IPS-NIHi11 (cell line): Measurements from ENCODE around the gene CPLX4.
"Not testable (repeated sequence)": the region's sequence is repeated elsewhere in the genome, so short reads cannot be mapped to it uniquely, and the experiment has no call there.

Experiments used
- DNase-seq: peaks from one replicate; pipeline ENCODE4 v3.0.0; 2012; ENCODE audit warnings: mixed read lengths, low spot score

Gene CPLX4

GRCh38 chr18:59269563-59270119, 48.8 kb downstream of the CPLX4 start:
- no peak for DNase-seq

GRCh38 chr18:59268721-59269562, 49.5 kb downstream of the CPLX4 start:
- DNase-seq, result peak; percentile 92

DNA sequence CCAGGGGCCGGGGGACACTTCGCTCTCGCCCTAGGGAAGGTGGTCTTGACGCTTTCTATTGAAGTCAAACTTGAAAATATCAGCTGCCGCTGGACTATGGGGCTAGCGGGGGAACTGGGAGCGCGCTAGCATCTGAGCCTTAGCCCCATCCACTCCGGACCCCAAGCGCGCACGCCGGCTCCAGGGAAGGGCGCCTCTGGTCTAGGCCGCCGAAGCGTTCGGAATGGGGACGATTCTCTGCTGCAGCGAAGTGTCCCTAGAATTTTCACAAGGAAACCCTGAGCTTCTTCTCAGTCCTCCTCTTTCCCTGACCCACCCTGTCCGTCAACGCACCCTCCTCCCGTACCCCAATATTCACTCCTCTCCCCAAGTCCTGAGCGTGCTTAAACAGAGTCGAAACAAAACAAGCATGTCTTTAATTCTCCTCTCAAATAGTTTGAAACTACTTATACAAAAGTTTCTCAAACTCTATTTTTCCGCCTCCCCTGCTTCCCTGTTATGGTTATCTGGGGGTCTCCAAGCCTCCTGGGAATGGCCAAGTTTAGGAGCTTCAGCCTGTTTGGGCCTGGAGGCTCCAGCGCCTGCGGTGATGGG, 50.2 kb downstream of the CPLX4 start:
- no peak for DNase-seq

DNA sequence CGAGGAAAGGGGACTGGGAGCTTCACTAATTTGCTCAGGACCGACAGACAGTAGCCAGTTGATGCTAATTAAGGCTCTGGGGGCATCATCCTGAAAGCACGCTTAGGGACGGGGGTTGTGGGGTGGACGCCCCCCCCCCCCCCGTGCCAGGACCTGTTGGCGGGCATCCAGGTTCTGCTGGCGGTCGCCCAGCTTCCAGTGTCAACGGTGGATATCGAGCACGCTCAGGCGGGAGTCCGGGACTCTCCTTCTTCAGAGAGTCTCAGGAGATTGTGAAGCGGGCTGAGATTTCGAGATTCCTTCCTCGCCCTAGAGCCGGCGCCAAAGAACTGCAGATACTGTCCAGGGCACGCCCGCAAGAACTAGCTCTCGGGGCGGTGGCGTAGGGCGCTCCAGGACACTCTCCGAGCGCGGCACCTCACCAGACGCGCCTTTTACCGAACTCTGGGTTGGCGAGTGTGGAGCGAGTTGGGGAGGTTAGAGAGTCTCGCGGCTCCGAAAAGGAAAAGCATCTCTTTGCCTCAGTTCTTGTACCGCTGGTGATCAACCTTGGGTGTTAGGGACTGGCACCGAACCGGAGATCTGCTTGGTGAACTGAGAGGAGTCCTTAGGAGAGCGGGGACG, 50.8 kb downstream of the CPLX4 start:
- no peak for DNase-seq

DNA sequence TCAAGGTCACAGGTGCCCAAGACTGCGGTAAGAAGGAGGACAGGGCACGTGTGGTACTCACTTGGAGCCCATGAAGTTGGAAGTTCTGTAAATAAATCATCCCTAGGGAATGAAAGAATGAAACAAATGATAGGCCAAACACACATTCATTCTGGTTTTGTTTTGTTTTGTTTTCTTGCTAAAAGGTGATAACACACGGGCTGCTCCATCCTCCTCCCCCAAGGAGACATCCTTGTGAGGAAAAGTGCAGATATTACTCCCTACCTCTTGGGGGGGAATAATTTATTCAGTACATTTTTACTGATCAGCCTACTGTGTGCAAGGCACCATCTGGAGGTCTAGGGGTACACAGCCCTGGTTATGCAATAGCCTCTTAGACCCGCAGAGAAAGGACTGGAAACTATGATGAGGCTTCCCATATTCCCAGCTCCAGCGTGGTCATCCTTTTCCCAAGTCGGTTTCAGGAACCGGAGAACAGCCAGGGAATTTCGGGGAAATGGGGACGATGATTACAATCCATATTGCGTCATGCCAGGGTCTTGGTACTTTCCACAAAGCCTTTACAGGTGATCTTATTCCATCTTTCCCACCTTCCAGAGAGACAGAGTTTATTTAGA, 51.5 kb downstream of the CPLX4 start:
- no peak for DNase-seq

- DNase-seq, result no peak
These were observed 52.0 kb downstream of the CPLX4 start for GRCh38 chr18:59266459-59266858.

DNA sequence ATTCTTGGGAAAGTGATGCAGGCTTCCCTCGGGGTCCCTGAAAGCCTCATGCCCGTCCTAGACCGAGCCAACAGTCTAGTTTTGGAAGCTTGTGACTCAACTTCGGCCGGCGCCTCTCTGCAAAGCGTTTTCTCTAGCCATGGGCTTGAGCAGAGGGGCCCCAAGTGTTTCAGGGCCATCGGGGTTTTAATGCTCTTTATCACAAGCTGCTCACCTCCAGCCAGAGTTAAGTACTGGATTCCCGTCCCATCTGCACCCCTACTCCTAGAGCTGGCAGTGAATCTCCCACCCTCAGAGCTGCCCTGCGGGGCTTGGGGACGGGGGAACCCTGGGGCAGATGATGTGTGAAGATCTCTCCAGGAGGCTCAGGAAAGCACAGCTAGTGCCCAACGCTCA, 52.5 kb downstream of the CPLX4 start:
- no peak for DNase-seq

DNA sequence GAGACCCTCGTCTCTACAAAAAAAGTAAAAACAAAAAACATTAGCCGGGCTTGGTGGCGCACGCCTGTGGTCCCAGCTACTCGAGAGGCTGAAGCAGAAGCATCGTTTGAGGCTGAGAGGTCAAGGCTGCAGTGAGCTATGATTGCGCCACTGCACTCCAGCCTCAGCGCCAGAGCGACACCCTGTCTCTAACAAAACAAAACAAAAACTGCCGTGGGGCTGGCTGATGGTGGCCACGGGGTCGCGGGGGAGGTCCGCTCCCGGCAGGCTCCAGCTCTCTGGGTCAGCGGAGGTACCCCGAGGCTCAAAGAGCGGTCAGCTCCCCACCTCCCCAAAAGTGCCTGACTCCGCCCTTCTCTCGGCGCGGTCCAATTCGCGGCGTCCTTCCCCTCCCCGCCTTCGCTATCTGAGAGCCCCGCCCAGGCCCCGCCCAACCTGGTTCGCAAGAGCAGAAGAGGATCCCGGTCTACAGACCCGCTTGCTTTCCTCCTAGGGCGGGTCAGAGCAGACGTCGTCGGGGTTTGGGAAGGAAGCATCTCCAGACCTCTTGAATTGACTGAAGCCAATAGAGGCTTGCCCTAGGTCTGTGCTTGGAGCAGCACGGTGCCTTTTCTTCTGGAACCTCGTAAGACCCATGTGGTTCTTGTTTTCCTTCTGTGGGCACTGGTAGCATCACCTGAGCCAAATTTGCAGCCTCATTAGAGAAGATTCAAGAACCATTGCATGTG, 53.0 kb downstream of the CPLX4 start:
- peak; percentile 84 for DNase-seq

DNA sequence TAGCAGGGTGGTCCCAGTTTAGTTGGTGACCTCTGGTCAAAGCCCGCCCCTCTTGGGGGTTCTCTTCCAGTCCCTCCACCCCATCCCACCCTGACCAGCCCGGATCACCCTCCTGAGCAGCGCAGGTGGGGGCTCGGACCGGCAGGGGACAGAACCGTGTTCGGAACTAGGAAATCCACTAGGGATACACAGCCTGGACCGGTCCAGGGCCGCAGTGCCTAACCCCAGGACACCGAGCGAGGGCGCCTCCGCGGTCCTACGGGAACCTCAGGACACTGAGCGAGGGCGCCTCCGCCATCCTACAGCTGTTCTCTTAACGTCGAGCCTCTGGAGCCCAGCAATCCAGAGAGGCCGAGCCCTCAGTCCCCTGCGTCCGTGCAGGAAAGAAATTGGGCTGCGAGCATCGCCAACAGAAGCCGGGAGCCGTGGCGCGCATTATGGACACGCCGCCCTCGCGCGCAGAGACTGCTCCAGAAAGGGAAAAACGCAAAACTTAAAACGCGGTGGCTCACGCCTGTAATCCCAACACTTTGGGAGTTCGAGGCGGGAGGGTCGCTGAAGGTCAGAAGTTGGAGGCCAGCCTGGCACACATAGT, 53.7 kb downstream of the CPLX4 start:
- DNase-seq, result no peak

DNA sequence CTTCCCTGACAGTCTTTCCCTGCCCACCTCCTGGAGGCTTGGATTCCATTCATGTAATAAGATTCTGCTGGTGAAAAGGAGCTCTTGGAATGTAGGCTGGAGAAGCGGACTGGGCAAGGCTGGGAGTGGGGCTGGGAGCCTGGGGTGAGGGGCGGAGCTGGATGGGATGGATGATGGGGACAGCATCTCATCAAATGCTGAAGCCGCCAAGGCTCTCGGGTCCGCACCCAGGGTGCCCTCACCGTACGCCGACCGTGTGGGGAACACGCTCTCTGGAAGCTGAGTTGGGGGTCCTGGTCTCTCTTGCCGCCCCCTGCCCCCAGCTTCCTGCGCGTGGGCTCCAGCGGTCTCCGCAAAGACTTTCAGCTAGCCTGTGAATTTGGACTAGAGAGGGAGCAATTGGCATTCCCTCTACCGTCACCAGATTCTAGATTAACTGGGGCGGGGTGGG, 54.3 kb downstream of the CPLX4 start:
- peak; percentile 41 for DNase-seq

DNA sequence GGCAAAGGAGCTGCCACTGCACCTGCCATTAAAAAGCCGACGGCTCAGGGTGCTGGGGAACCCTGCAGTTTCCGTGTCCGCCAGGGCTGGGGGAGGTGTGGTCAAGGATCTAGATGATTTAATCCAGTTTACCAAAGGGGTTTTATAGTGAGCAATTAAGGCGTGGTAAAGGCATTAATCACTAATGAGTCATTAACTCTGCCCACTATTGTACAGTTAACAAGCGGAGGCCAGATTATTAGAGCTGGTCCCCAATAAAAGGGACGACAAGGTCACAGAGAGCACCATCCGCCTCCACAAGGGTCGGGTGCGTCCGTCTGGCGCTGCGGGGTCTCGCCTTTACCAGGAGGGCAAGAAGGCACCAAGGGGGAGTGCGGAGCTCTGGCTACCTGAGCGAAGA, 54.8 kb downstream of the CPLX4 start:
- no peak for DNase-seq

- DNase-seq, result not testable (repeated sequence)
These were observed 56.2 kb downstream of the CPLX4 start for GRCh38 chr18:59262243-59262642.

DNA sequence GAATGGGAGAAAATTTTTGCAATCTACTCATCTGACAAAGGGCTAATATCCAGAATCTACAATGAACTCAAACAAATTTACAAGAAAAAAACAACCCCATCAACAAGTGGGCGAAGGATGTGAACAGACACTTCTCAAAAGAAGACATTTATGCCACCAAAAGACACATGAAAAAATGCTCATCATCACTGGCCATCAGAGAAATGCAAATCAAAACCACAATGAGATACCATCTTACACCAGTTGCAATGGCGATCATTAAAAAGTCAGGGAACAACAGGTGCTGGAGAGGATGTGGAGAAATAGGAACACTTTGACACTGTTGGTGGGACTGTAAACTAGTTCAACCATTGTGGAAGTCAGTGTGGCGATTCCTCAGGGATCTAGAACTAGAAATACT, 56.6 kb downstream of the CPLX4 start:
- not testable (repeated sequence) for DNase-seq

DNA sequence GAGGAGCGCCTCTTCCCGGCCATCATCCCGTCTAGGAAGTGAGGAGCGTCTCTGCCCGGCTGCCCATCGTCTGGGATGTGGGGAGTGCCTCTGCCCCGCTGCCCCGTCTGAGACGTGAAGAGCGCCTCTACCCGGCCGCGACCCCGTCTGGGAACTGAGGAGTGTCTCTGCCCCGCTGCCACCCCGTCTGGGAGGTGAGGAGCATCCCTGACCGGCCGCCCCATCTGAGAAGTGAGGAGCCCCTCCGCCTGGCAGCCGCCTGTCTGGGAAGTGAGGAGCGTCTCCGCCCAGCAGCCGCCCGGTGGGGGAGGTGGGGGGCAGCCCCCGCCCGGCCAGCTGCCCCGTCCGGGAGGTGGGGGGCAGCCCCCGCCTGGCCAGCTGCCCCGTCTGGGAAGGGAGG, 63.0 kb downstream of the CPLX4 start:
- DNase-seq, result not testable (repeated sequence)

- DNase-seq, result peak; percentile 58
These were observed 69.2 kb downstream of the CPLX4 start for GRCh38 chr18:59249199-59249774.

DNA sequence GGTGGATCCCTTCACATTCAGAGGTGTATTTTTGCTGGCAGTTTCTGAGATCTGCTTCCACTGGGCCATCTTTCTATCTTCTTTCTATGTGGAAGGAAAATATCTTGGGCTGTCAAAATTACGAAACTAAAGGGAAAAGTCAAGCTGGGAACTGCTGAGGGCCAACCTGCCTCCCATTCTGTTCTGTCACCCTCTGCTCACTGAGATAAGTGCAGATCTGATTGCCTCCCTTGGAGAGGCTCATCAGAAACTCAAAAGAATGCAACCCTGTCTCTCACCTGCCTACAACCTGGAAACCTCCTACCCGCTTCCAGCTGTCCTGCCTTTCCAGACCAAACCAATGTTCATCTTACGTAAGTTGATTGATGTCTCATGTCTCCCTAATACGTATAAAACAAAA, 71.7 kb downstream of the CPLX4 start:
- no peak for DNase-seq
